ENCODE results near the gene DHX8. TPM values are rescaled to one million over a fixed set of nuclear protein-coding genes. Genes with fewer than 3 reads are reported as not detected.

The DHX8 gene
- total RNA-seq, 1 experiment from 2014 or later = 94.8 TPM

DNA sequence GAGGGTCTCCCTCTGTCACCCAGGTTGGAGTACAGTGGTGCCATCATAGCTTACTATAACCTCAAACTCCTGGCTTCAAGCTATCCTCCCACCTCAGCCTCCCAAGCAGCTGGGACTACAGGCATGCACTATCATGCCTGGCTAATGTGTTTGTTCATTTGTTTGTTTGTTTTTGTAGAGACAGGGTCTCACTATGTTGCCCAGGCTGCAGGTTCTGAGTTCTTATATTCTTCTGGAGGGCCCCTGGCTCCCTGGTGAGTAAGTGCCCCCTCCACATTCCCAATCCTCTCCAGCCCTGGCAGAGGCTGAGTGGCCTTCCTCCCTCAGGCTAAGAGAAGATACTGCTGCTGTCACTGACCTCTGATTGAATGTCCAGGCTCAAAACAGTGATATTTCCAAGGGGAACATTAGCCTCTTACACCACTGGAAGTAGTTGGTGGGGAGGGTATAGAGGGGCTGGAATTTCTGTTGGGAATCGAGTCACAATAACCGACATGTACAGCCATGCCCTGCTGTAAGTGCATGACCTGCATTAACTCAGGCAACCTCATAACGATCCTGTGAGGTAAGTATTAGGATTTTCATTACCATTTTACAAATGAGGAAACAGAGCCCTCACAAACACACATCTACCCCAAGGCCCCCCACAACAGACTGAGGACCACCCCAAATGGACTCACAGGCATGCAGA, 65.1 kb downstream of the DHX8 start:
- H3K36me3 Mint-ChIP-seq (ENCODE audit: insufficient read depth, unreplicated experiment) = peaks cover 41% of the 10 kb centered on the region
- H3K4me3 Mint-ChIP-seq (ENCODE audit: low read depth, unreplicated experiment) = no peak overlapping the region
- CTCF ChIA-PET = no interaction called here
- no TSS peak for BruUV-seq (replicated peaks)
- intact Hi-C loops (cut with micrococcal nuclease; ENCODE audit: unreplicated experiment) = no loop called here
- peaks cover 30% of the 10 kb centered on the region for H3K4me1 Mint-ChIP-seq (ENCODE audit: low read depth, unreplicated experiment)
- no peaks in the 10 kb centered on the region for H3K27me3 Mint-ChIP-seq (ENCODE audit: unreplicated experiment)
- H3K9me3 Mint-ChIP-seq (ENCODE audit: low read depth, unreplicated experiment) = no peaks in the 10 kb centered on the region
- DNase-seq = no peak
- TF ChIP-seq, protein P1, sequence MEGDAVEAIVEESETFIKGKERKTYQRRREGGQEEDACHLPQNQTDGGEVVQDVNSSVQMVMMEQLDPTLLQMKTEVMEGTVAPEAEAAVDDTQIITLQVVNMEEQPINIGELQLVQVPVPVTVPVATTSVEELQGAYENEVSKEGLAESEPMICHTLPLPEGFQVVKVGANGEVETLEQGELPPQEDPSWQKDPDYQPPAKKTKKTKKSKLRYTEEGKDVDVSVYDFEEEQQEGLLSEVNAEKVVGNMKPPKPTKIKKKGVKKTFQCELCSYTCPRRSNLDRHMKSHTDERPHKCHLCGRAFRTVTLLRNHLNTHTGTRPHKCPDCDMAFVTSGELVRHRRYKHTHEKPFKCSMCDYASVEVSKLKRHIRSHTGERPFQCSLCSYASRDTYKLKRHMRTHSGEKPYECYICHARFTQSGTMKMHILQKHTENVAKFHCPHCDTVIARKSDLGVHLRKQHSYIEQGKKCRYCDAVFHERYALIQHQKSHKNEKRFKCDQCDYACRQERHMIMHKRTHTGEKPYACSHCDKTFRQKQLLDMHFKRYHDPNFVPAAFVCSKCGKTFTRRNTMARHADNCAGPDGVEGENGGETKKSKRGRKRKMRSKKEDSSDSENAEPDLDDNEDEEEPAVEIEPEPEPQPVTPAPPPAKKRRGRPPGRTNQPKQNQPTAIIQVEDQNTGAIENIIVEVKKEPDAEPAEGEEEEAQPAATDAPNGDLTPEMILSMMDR (IDR thresholded peaks at IDR 0.05; ENCODE audit: unreplicated experiment) = no peak
- H3K27ac Mint-ChIP-seq (ENCODE audit: unreplicated experiment) = no peak overlapping the region

DNA sequence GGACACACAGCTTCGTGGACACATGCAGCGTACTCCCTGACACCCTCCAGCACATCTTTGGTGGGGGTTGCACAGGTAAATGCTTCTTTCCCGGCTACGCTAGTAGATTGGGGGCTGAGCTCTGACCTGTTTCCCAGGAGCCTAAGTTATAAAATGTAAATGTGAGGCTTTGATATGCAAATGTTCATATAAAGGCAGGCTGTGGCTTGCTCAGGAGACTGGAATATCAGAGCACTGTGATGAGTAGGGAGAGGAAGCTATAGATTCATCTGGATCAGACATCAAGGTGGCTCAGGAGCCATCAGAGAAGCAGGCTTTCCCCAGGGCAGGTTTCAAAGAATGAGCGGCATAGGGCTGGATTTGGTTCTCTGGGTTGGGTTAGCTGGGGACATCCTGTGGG, 65.7 kb downstream of the DHX8 start:
- no peak for DNase-seq
- H3K27ac Mint-ChIP-seq (ENCODE audit: unreplicated experiment) = no peak overlapping the region
- H3K27me3 Mint-ChIP-seq (ENCODE audit: unreplicated experiment) = no peaks in the 10 kb centered on the region
- BruUV-seq (replicated peaks) = no TSS peak
- peaks cover 35% of the 10 kb centered on the region for H3K36me3 Mint-ChIP-seq (ENCODE audit: insufficient read depth, unreplicated experiment)
- H3K4me1 Mint-ChIP-seq (ENCODE audit: low read depth, unreplicated experiment) = peaks cover 24% of the 10 kb centered on the region
- CTCF ChIA-PET = no interaction called here
- TF ChIP-seq, protein P1 (IDR thresholded peaks at IDR 0.05; ENCODE audit: unreplicated experiment) = no peak
- intact Hi-C loops (cut with micrococcal nuclease; ENCODE audit: unreplicated experiment) = no loop called here
- H3K4me3 Mint-ChIP-seq (ENCODE audit: low read depth, unreplicated experiment) = no peak overlapping the region
- no peaks in the 10 kb centered on the region for H3K9me3 Mint-ChIP-seq (ENCODE audit: low read depth, unreplicated experiment)

DNA sequence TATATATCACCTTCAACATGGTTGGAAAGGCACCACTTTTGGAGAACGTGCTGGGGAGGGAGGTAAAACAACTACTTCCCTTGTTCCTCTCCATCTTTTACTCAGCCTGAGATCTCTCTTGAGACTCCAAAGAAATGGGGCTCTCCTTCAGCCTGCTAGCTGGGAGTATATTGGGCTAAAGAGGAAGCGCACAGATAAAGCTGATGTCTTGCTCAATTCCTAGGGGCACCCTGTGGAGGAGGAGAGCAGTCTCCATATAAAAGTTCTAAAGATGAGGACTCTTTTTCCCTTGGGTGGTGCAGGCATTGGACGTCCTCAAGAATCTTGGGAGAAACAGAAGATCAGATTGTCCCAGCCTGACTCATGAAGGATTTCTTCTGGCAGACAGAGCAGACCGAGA, 67.0 kb downstream of the DHX8 start:
- Mint-ChIP-seq H3K36me3 (ENCODE audit: insufficient read depth, unreplicated experiment) (peaks cover 22% of the 10 kb centered on the region), H3K4me1 (ENCODE audit: low read depth, unreplicated experiment) (peaks cover 19% of the 10 kb centered on the region), H3K27me3 (ENCODE audit: unreplicated experiment) (no peaks in the 10 kb centered on the region), H3K4me3 (ENCODE audit: low read depth, unreplicated experiment) (no peak overlapping the region), H3K27ac (ENCODE audit: unreplicated experiment) (no peak overlapping the region), H3K9me3 (ENCODE audit: low read depth, unreplicated experiment) (no peaks in the 10 kb centered on the region)
- DNase-seq = no peak
- TF ChIP-seq, protein P1 (IDR thresholded peaks at IDR 0.05; ENCODE audit: unreplicated experiment) = no peak
- CTCF ChIA-PET = no interaction called here
- BruUV-seq (replicated peaks) = no TSS peak
- intact Hi-C loops (cut with micrococcal nuclease; ENCODE audit: unreplicated experiment) = no loop called here

DNA sequence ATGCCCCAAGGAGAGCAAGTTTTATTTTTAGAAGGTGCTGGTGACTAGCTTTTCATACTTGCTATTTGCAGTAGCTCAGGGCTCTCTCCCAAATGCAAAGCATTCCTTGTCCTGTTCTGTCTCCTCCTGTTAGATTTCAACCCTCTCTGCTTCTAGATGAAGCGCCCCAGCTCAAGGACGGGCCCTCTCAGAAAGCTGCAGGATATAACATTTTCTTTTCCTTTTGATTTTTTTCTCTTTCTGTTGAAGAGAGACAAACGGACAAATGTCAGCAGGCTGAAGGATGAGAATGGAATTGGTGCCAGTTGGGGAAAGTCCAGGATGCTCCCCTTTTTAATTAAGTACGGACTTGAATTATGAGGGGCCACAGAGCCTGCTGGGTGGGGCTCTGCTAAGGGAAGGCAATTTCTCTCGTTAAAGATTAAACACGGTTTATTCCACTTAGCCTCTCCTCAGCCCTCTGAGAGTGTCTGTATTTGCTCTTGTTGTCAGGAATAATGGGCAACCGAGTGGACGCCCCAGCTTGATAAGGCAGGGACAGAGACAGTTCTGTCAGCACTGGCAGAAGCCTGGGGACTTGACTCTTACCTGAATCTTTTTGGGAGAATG, 68.6 kb downstream of the DHX8 start:
- Mint-ChIP-seq H3K27ac (ENCODE audit: unreplicated experiment) (no peak overlapping the region), H3K27me3 (ENCODE audit: unreplicated experiment) (no peaks in the 10 kb centered on the region), H3K9me3 (ENCODE audit: low read depth, unreplicated experiment) (no peaks in the 10 kb centered on the region), H3K36me3 (ENCODE audit: insufficient read depth, unreplicated experiment) (peaks cover 9% of the 10 kb centered on the region), H3K4me3 (ENCODE audit: low read depth, unreplicated experiment) (no peak overlapping the region), H3K4me1 (ENCODE audit: low read depth, unreplicated experiment) (peaks cover 19% of the 10 kb centered on the region)
- BruUV-seq (replicated peaks) = no TSS peak
- no peak for DNase-seq
- TF ChIP-seq, protein P1 (IDR thresholded peaks at IDR 0.05; ENCODE audit: unreplicated experiment) = no peak
- CTCF ChIA-PET = interaction anchor here (0.6 to 0.9 kb wide), 3 partner anchors 10 to 157 kb away, joined by 3 to 5 read pairs (median 3); no protein-coding TSS in a partner anchor
- intact Hi-C loops (cut with micrococcal nuclease; ENCODE audit: unreplicated experiment) = no loop called here

All from Calu3 (cell line).